ENCODE data around the gene TRPV5. TPM values are rescaled to one million over a fixed set of nuclear protein-coding genes. Genes with fewer than 3 reads are reported as not detected.

TRPV5 gene
- total and polyA plus RNA-seq, 2 of the 4 experiments (the other 2 are of a cell fraction): not detected

- no CpG with 5 or more reads among the region's 3 CpGs for WGBS, 2 experiments (ENCODE audit: extremely low coverage in 2 of 2, insufficient read length in 1 of 2)
- no peak for DNase-seq
- Histone ChIP-seq H4K91ac (ENCODE audit: insufficient read depth, low read depth, low read length) (no peak overlapping the region), H2AK9ac (replicated peaks; ENCODE audit: low read depth, low read length, poor library complexity) (no peak overlapping the region), H3K79me1 (ENCODE audit: low read depth in 1 of 2, low read length in 2 of 2) (no peaks in the 10 kb centered on the region), H2BK20ac (ENCODE audit: low read depth, low read length) (no peak overlapping the region), H3K27ac (ENCODE audit: insufficient read depth, low read length) (no peak overlapping the region), H4K5ac (ENCODE audit: low read depth, low read length) (no peak overlapping the region), H3K9me3 (ENCODE audit: control insufficient read depth, insufficient read depth, low read length) (peaks cover 14% of the 10 kb centered on the region; the same call in 1 of the 2 replicates), H2BK15ac (ENCODE audit: low read depth, low read length) (no peak overlapping the region), H3K56ac (ENCODE audit: extremely low read depth, insufficient read depth, low read length) (no peak overlapping the region), H3K27me3 (ENCODE audit: control insufficient read depth, insufficient read depth, low read length) (no peaks in the 10 kb centered on the region), H3K4ac (ENCODE audit: low read depth, low read length) (no peak overlapping the region), H3K18ac (ENCODE audit: low read depth, low read length) (no peak overlapping the region), H3K23ac (ENCODE audit: low read depth, low read length) (no peak overlapping the region), H4K8ac (ENCODE audit: low read depth in 2 of 2, low read length in 2 of 2) (no peak overlapping the region), H3K36me3 (ENCODE audit: control insufficient read depth, insufficient read depth, low read length) (no peaks in the 10 kb centered on the region), H3K9ac (ENCODE audit: low read depth, low read length) (no peak overlapping the region), H3K4me3 (ENCODE audit: insufficient read depth, low read depth, low read length) (no peak overlapping the region), H2BK5ac (ENCODE audit: low read depth, low read length, poor library complexity, severe bottlenecking) (no peak overlapping the region), H2BK120ac (ENCODE audit: low read depth, low read length) (no peak overlapping the region), H3K9me1 (ENCODE audit: insufficient read depth, low read length) (no peaks in the 10 kb centered on the region), H4K20me1 (ENCODE audit: insufficient read depth, low read length) (no peaks in the 10 kb centered on the region), H2AFZ (replicated peaks; ENCODE audit: low read length, poor library complexity) (no peak overlapping the region), H3K14ac (replicated peaks; ENCODE audit: low read depth, low read length) (no peak overlapping the region), H2AK5ac (ENCODE audit: low read depth, low read length) (no peak overlapping the region), H3K4me2 (ENCODE audit: low read depth, low read length) (no peak overlapping the region), H3K4me1 (ENCODE audit: control insufficient read depth, insufficient read depth, low read length) (no peaks in the 10 kb centered on the region)
- BruUV-seq (replicated peaks): no TSS peak
- intact Hi-C loops (cut with micrococcal nuclease): no loop called here
- CTCF ChIA-PET: no interaction called here
- ATAC-seq (ENCODE audit: low read depth): no peak
- dilution Hi-C loops (cut with HindIII; ENCODE audit: low sequenced_read_pairs, unreplicated experiment): no loop called here
- in situ Hi-C loops (cut with MboI; ENCODE audit: low sequenced_read_pairs): no loop called here
- POLR2A ChIA-PET (ENCODE audit: unreplicated experiment): no interaction called here
- TF ChIP-seq POLR2A (IDR thresholded peaks at IDR 0.05; ENCODE audit: low read depth, low read length) (no peak), MXI1 (IDR thresholded peaks at IDR 0.05; ENCODE audit: borderline replicate concordance, low read depth, low read length) (no peak), MAFK (IDR thresholded peaks at IDR 0.05; ENCODE audit: low read depth, low read length) (no peak), USF2 (IDR thresholded peaks at IDR 0.05; ENCODE audit: low read depth, low read length) (no peak), NFE2L2 (IDR thresholded peaks at IDR 0.05; ENCODE audit: low read depth, low read length) (no peak), SMC3 (IDR thresholded peaks at IDR 0.05; ENCODE audit: low read depth, low read length) (no peak), RAD21 (IDR thresholded peaks at IDR 0.05; ENCODE audit: low read length) (no peak), MAZ (IDR thresholded peaks at IDR 0.05; ENCODE audit: borderline replicate concordance, low read depth, low read length) (no peak), FOS (IDR thresholded peaks at IDR 0.05; ENCODE audit: low read depth, low read length) (no peak)
- TF ChIP-seq, protein P1, sequence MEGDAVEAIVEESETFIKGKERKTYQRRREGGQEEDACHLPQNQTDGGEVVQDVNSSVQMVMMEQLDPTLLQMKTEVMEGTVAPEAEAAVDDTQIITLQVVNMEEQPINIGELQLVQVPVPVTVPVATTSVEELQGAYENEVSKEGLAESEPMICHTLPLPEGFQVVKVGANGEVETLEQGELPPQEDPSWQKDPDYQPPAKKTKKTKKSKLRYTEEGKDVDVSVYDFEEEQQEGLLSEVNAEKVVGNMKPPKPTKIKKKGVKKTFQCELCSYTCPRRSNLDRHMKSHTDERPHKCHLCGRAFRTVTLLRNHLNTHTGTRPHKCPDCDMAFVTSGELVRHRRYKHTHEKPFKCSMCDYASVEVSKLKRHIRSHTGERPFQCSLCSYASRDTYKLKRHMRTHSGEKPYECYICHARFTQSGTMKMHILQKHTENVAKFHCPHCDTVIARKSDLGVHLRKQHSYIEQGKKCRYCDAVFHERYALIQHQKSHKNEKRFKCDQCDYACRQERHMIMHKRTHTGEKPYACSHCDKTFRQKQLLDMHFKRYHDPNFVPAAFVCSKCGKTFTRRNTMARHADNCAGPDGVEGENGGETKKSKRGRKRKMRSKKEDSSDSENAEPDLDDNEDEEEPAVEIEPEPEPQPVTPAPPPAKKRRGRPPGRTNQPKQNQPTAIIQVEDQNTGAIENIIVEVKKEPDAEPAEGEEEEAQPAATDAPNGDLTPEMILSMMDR (conservative IDR thresholded peaks at IDR 0.05; ENCODE audit: low read depth, low read length): no peak
- TF ChIP-seq, protein P2, sequence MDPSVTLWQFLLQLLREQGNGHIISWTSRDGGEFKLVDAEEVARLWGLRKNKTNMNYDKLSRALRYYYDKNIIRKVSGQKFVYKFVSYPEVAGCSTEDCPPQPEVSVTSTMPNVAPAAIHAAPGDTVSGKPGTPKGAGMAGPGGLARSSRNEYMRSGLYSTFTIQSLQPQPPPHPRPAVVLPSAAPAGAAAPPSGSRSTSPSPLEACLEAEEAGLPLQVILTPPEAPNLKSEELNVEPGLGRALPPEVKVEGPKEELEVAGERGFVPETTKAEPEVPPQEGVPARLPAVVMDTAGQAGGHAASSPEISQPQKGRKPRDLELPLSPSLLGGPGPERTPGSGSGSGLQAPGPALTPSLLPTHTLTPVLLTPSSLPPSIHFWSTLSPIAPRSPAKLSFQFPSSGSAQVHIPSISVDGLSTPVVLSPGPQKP (IDR thresholded peaks at IDR 0.05; ENCODE audit: borderline replicate concordance, low read depth, low read length): no peak
These were observed 11.5 kb upstream of the TRPV5 start for GRCh38 chr7:142945001-142945400.
